ENCODE data around the gene LONRF2. TPM values are rescaled to one million over a fixed set of nuclear protein-coding genes. Genes with fewer than 3 reads are reported as not detected.

LONRF2 gene
- total RNA-seq, 3 donors from 2014 or later: 5.1 to 24.9 (median 19.9) TPM

DNA sequence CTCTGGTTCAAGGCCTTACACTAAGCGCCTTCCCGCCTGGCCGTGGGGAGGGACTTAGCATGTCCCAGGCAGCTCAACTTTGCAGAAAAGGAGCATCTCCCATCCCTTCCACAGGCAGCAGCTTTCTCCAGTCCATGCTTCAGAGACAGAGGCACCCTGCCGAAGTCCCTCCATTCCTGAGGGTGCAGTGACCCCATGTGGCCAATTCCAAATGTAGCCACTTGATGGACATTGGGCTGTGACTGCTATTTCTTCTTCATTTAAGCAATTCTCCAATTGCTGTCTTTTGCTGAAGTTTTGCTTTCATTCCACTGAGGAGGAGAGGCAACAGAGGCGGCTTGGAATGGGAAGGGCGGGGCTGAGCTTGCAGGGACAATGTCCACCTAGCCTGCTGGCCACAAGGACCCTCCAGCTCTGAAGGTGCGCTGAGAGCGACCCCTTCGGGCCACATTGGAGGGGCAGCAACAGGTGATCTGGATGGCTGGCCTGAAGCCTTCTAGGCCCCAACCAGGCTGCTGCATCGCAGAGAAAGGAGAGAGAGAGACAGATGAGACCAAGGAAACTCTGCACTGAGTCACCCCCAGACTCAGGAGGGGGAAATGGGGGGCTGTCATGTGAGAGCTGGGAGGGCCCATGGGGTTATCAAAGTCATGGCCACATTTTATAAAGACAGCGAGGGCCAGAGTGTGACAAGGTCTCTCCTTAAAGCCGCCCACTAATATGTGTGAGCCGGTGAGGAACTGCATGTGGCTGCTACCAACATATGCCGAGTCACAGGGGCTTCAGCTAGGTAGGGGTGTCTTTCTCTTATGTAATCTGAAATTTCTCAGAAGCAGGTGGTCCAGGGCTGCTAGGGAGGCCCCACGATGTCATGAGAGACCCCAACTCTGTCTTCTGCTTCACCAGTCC is 61.3 kb downstream of the LONRF2 start:
- H3K36me3 ChIP-seq: no peaks in the 10 kb centered on the region
- peak; percentile 46 to 70 for DNase-seq (ENCODE audit: low spot score in 2 of 2)
- H3K4me3 ChIP-seq: no peak overlapping the region
- intact Hi-C loops (cut with DNase I; ENCODE audit: low total_unique reads): loop anchor here (10.0 kb wide), 1 partner anchor 124 kb away; no protein-coding TSS in a partner anchor
- TF ChIP-seq POLR2A (IDR thresholded peaks at IDR 0.05): no peak
- TF ChIP-seq, protein P1, sequence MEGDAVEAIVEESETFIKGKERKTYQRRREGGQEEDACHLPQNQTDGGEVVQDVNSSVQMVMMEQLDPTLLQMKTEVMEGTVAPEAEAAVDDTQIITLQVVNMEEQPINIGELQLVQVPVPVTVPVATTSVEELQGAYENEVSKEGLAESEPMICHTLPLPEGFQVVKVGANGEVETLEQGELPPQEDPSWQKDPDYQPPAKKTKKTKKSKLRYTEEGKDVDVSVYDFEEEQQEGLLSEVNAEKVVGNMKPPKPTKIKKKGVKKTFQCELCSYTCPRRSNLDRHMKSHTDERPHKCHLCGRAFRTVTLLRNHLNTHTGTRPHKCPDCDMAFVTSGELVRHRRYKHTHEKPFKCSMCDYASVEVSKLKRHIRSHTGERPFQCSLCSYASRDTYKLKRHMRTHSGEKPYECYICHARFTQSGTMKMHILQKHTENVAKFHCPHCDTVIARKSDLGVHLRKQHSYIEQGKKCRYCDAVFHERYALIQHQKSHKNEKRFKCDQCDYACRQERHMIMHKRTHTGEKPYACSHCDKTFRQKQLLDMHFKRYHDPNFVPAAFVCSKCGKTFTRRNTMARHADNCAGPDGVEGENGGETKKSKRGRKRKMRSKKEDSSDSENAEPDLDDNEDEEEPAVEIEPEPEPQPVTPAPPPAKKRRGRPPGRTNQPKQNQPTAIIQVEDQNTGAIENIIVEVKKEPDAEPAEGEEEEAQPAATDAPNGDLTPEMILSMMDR (IDR thresholded peaks at IDR 0.05): peak; percentile 37 to 83 (median 63)
- no peak overlapping the region for H3K27ac ChIP-seq
- no peaks in the 10 kb centered on the region for H3K9me3 ChIP-seq
- H3K4me1 ChIP-seq: no peaks in the 10 kb centered on the region
- no peaks in the 10 kb centered on the region for H3K27me3 ChIP-seq

DNA sequence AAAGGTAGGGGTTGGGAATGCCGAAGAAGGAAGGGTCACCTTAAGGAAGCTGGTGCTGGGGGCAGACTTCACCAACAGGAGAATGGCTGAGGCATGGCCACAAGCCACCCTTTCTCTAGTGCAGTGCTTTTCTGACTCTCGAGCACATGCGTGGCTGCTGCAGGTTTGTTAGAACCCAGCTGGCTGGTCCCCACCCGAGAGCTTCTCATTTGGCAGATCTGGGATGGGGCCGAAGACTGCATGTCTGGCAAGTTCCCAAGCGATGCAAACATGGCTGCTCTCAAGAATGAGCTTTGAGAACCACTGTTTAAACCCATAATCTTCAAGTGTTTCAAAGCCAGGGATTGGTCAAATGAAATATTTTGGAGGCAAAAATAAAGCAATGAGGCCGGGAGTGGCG is 63.2 kb downstream of the LONRF2 start:
- no peaks in the 10 kb centered on the region for H3K9me3 ChIP-seq
- H3K27me3 ChIP-seq: no peaks in the 10 kb centered on the region
- no peak overlapping the region for H3K27ac ChIP-seq
- no peaks in the 10 kb centered on the region for H3K36me3 ChIP-seq
- TF ChIP-seq POLR2AphosphoS5 (IDR thresholded peaks at IDR 0.05) (no peak), POLR2A (IDR thresholded peaks at IDR 0.05) (no peak)
- TF ChIP-seq, protein P1 (IDR thresholded peaks at IDR 0.05): no peak
- H3K4me1 ChIP-seq: no peaks in the 10 kb centered on the region
- intact Hi-C loops (cut with DNase I; ENCODE audit: low total_unique reads): loop anchor here (5.0 kb wide), 1 partner anchor 702 kb away; no protein-coding TSS in a partner anchor
- H3K4me3 ChIP-seq: no peak overlapping the region
- DNase-seq (ENCODE audit: low spot score in 2 of 2): no peak

DNA sequence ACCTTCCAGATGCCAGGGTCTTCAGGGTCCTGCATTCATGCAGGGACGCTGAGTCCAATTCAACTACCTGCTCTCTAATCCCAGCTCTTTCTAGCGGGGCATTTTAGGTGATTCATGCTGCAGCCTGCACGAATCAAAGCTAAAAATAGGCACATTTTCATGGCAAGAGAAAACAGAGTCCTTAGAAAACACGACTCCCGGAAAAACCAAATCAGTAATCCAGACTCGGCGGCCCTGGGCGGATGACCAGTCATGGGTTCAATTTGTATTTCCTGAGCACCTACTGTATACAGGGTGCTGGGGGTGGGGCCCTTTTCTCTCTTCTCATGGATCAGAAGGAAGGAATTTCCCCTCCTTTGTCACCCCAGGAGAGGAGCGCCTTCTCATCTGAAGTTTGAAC is 64.4 kb downstream of the LONRF2 start:
- Histone ChIP-seq H3K36me3 (no peaks in the 10 kb centered on the region), H3K27ac (no peak overlapping the region), H3K4me1 (no peaks in the 10 kb centered on the region), H3K9me3 (no peaks in the 10 kb centered on the region), H3K4me3 (no peak overlapping the region), H3K27me3 (no peaks in the 10 kb centered on the region)
- TF ChIP-seq POLR2A (IDR thresholded peaks at IDR 0.05): no peak
- TF ChIP-seq, protein P1 (IDR thresholded peaks at IDR 0.05): no peak
- TF ChIP-seq POLR2AphosphoS5 (IDR thresholded peaks at IDR 0.05): no peak
- intact Hi-C loops (cut with DNase I; ENCODE audit: low total_unique reads): loop anchor here (5.0 kb wide), 1 partner anchor 701 kb away; no protein-coding TSS in a partner anchor
- no peak for DNase-seq (ENCODE audit: low spot score in 2 of 2)

DNA sequence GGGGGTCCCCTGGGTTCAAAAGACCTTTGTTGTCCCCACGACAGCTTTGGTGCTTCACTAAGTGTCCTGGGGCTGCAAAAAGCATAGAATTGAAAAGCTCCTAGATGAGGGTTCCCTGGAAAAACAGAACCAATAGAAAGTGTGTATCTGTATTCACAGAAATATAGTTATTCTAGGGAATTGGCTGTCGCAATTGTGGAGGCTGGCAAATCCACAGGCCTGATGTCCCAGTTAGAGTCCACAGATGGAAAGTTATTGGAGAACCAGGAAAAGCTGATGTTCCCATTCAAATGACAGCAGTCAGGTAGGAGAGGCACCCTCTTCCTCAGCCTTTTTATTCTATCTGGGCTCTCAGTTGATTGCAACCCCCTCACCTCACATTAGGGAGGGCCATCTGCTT is 65.5 kb downstream of the LONRF2 start:
- no peak overlapping the region for H3K4me3 ChIP-seq
- no peak for TF ChIP-seq POLR2A (IDR thresholded peaks at IDR 0.05)
- TF ChIP-seq, protein P1 (IDR thresholded peaks at IDR 0.05): no peak
- no peak for TF ChIP-seq POLR2AphosphoS5 (IDR thresholded peaks at IDR 0.05)
- no peak overlapping the region for H3K27ac ChIP-seq
- H3K9me3 ChIP-seq: no peaks in the 10 kb centered on the region
- intact Hi-C loops (cut with DNase I; ENCODE audit: low total_unique reads): loop anchor here (5.0 kb wide), 1 partner anchor 700 kb away; no protein-coding TSS in a partner anchor
- no peak for DNase-seq (ENCODE audit: low spot score in 2 of 2)
- H3K4me1 ChIP-seq: no peaks in the 10 kb centered on the region
- H3K36me3 ChIP-seq: no peaks in the 10 kb centered on the region
- no peaks in the 10 kb centered on the region for H3K27me3 ChIP-seq

DNA sequence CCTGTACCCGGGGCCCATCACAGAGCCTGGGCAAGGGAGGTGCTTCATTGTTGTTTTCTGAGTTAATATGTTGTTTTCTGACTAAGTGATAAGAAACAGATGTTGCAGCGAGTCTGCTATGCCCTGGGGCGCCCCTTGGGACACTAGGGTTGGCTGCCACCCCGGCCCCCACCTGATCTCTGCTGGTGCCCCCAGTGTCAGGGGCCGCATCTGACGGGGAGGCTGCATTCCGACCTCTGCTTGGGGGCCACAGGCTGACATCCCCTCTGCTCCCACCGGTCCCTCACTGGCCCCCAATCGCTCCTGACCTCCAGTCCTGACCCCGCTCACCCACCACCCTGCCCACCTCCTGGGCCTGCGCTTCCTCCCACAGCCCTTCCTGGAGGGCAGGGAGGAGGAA is 65.9 kb downstream of the LONRF2 start:
- no peak for DNase-seq (ENCODE audit: low spot score in 2 of 2)
- Histone ChIP-seq H3K36me3 (no peaks in the 10 kb centered on the region), H3K9me3 (no peaks in the 10 kb centered on the region), H3K27me3 (no peaks in the 10 kb centered on the region), H3K4me3 (no peak overlapping the region), H3K27ac (no peak overlapping the region), H3K4me1 (no peaks in the 10 kb centered on the region)
- intact Hi-C loops (cut with DNase I; ENCODE audit: low total_unique reads): loop anchor here (5.0 kb wide), 1 partner anchor 699 kb away; no protein-coding TSS in a partner anchor
- TF ChIP-seq POLR2A (IDR thresholded peaks at IDR 0.05): no peak
- TF ChIP-seq POLR2AphosphoS5 (IDR thresholded peaks at IDR 0.05): no peak
- TF ChIP-seq, protein P1 (IDR thresholded peaks at IDR 0.05): no peak

Measured in breast epithelium (tissue), 4 donors.